Endodermal cell (in vitro differentiated cells): ENCODE measurements around the gene CDH8. TPM values are rescaled to one million over a fixed set of nuclear protein-coding genes. Genes with fewer than 3 reads are reported as not detected.

Source experiments
- DNase-seq: peaks from one replicate; pipeline ENCODE4 v3.0.0-alpha.2; 2017
- H3K27ac ChIP-seq: 2 replicates; pipeline ENCODE4 v1.5.1; 2013; ENCODE audit warnings: mild to moderate bottlenecking, low read depth, low read length, moderate library complexity
- H3K27me3 ChIP-seq: 2 replicates; pipeline ENCODE4 v1.6.1; 2013; ENCODE audit warnings: mild to moderate bottlenecking, low read length, moderate library complexity; ENCODE audit not compliant: insufficient read depth, control insufficient read depth, poor library complexity, severe bottlenecking
- H3K36me3 ChIP-seq: 2 replicates; pipeline ENCODE4 v1.7.0; 2013; ENCODE audit warnings: mild to moderate bottlenecking, low read length, moderate library complexity; ENCODE audit not compliant: control insufficient read depth, insufficient read depth
- H3K4me1 ChIP-seq: one replicate; pipeline ENCODE4 v1.7.0; 2013; ENCODE audit warnings: low read length; ENCODE audit not compliant: control insufficient read depth, insufficient read depth
- H3K4me3 ChIP-seq: 2 replicates; pipeline ENCODE4 v1.5.1; 2013; ENCODE audit warnings: mild to moderate bottlenecking, low read length, moderate library complexity
- H3K9ac ChIP-seq: 2 replicates; pipeline ENCODE4 v1.6.1; 2013; ENCODE audit warnings: mild to moderate bottlenecking, low read length, moderate library complexity; ENCODE audit not compliant: poor library complexity, severe bottlenecking; ENCODE audit errors: extremely low read depth
- H3K9me3 ChIP-seq: 2 replicates; pipeline ENCODE4 v1.6.1; 2013; ENCODE audit warnings: mild to moderate bottlenecking, low read length, moderate library complexity; ENCODE audit not compliant: control insufficient read depth
- H3K27ac Mint-ChIP-seq: 2 replicates; pipeline ENCODE4 v1.8.0; 2020; ENCODE audit warnings: mixed read lengths
- H3K27me3 Mint-ChIP-seq: 2 replicates; pipeline ENCODE4 v1.8.0; 2021; ENCODE audit warnings: mild to moderate bottlenecking, mixed read lengths; ENCODE audit not compliant: insufficient read depth
- H3K36me3 Mint-ChIP-seq: 2 replicates; pipeline ENCODE4 v1.8.0; 2020; ENCODE audit warnings: low read depth, mixed read lengths
- H3K4me1 Mint-ChIP-seq: 2 replicates; pipeline ENCODE4 v1.8.0; 2020; ENCODE audit warnings: mixed read lengths
- H3K4me3 Mint-ChIP-seq: 2 replicates; pipeline ENCODE4 v1.8.0; 2020; ENCODE audit warnings: mild to moderate bottlenecking, moderate library complexity, mixed read lengths
- H3K9me3 Mint-ChIP-seq: 2 replicates; pipeline ENCODE4 v1.8.0; 2020; ENCODE audit warnings: mild to moderate bottlenecking, mixed read lengths
- CTCF ChIP-seq: fragments of 200-600 bp; sonication (generic); conservative IDR thresholded peaks from 2 replicates; pipeline ENCODE4 v1.5.0; 2021; ENCODE audit warnings: antibody characterized with exemption, mild to moderate bottlenecking
- WGBS, 2 experiments: methylation state at CpG; one replicate each; pipeline versions ENCODE4 v1.1.5 to v1.1.7; 2013; ENCODE audit warnings: missing lambda C conversion rate in 2 of 2, mixed read lengths in 1 of 2; ENCODE audit not compliant: insufficient coverage in 1 of 2, insufficient read length in 1 of 2; 5-methylcytosine and 5-hydroxymethylcytosine counted together
- total RNA-seq, 2 donors: library from RNA; stranded (reverse); fragmentation: NEBNext Ultra II Directional in 1 of 2; extraction: Animal tissue kit (Norgen Biotek cat#: 25700) in 1 of 2; gene quantifications; 2 replicates in 1 of 2; 3 replicates in 1 of 2; pipeline ENCODE4 v1.2.1, GENCODE V29; 2021

The CDH8 gene
- total RNA-seq, 2 donors from 2014 or later, result 13.9 to 27.2 TPM

GRCh38 chr16:62033065-62033464 lies 3.2 kb downstream of the CDH8 start:
- Mint-ChIP-seq H3K9me3 (no peaks in the 10 kb centered on the region), H3K36me3 (no peaks in the 10 kb centered on the region), H3K27me3 (peaks cover 73% of the 10 kb centered on the region), H3K4me1 (peaks cover 37% of the 10 kb centered on the region), H3K27ac (no peak overlapping the region), H3K4me3 (no peak overlapping the region)
- no peak for DNase-seq
- Histone ChIP-seq H3K9me3 (no peaks in the 10 kb centered on the region), H3K27me3 (peaks cover 55% of the 10 kb centered on the region), H3K9ac (no peak overlapping the region), H3K27ac (no peak overlapping the region), H3K4me1 (peaks cover 8% of the 10 kb centered on the region), H3K36me3 (no peaks in the 10 kb centered on the region), H3K4me3 (no peak overlapping the region)
- WGBS, 2 experiments, result 90% methylated on average over 1 of the region's 1 CpG; no CpG with 5 or more reads in 1 of the 2 experiments
- TF ChIP-seq CTCF, result no peak

DNA sequence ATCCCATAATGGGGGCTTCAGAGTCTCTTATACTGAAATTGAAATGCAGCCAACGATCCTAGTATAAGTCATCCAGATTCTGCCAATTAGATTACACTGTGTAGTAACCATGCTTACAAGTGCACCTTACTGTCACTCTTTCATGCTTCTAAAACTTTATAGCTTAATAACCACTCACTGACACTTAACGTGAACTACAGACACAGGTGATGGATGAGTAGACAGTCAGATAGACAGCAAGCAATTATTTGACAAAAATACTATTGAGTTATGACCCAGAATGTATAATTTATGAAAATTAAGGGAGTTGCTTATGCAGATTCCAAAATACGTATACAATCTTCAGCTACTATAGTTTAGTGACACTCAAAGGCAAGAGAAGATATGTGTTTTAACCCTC lies 6.3 kb downstream of the CDH8 start:
- H3K4me1 Mint-ChIP-seq, result peaks cover 31% of the 10 kb centered on the region
- no peak for DNase-seq
- H3K36me3 ChIP-seq, result no peaks in the 10 kb centered on the region
- 92 to 100% methylated on average over 2 to 3 of the region's 3 CpGs for WGBS, 2 experiments
- TF ChIP-seq CTCF, result no peak
- peaks cover 8% of the 10 kb centered on the region for H3K4me1 ChIP-seq
- no peaks in the 10 kb centered on the region for H3K36me3 Mint-ChIP-seq
- H3K4me3 ChIP-seq, result no peak overlapping the region
- H3K27ac ChIP-seq, result no peak overlapping the region
- H3K27me3 Mint-ChIP-seq, result peaks cover 42% of the 10 kb centered on the region
- H3K27me3 ChIP-seq, result peaks cover 32% of the 10 kb centered on the region
- H3K9me3 ChIP-seq, result no peaks in the 10 kb centered on the region
- no peak overlapping the region for H3K27ac Mint-ChIP-seq
- no peaks in the 10 kb centered on the region for H3K9me3 Mint-ChIP-seq
- H3K4me3 Mint-ChIP-seq, result no peak overlapping the region
- no peak overlapping the region for H3K9ac ChIP-seq

DNA sequence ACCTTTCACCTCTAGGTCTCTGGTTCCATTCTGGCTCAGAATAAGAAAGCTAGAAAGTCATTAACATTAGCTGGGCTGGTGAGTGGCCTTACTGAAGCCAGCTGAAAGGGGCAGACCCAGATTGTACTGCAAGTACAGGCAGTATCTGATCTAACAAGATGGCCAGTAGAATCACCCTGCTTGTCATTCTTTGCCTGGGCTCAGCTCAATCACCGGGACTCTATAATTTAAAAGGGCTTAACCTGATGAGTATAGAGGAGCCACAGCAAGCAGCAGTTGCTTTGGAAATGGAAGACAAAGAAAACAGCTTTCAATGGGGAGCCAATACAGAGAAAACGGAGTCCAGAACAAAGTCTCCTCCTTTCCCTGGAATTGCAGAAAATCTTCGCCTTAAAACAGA lies 13.6 kb downstream of the CDH8 start:
- Mint-ChIP-seq H3K27me3 (no peaks in the 10 kb centered on the region), H3K27ac (no peak overlapping the region)

More for the DNA sequence above, 13.6 kb downstream of the CDH8 start:
- H3K4me1 ChIP-seq, result no peaks in the 10 kb centered on the region
- Mint-ChIP-seq H3K4me1 (peaks cover 5% of the 10 kb centered on the region), H3K9me3 (no peaks in the 10 kb centered on the region), H3K4me3 (no peak overlapping the region), H3K36me3 (no peaks in the 10 kb centered on the region)
- no peak overlapping the region for H3K4me3 ChIP-seq
- H3K9ac ChIP-seq, result no peak overlapping the region
- no peaks in the 10 kb centered on the region for H3K9me3 ChIP-seq
- no peak for TF ChIP-seq CTCF
- no peak overlapping the region for H3K27ac ChIP-seq
- no peaks in the 10 kb centered on the region for H3K27me3 ChIP-seq
- DNase-seq, result no peak
- 55 to 74% methylated on average over 2 to 3 of the region's 3 CpGs for WGBS, 2 experiments
- no peaks in the 10 kb centered on the region for H3K36me3 ChIP-seq
